Adrenal gland (tissue), 5 donors: ENCODE measurements around the gene ADAM30.

ENCODE experiments used
- POLR2A ChIP-seq, 2 donors: fragments of 450-650 bp; IDR thresholded peaks; one replicate each; pipeline ENCODE4 v1.6.1; 2017; ENCODE audit warnings: antibody characterized with exemption in 2 of 2, mild to moderate bottlenecking in 2 of 2, moderate library complexity in 1 of 2
- TF ChIP-seq, protein P1 (sequence below), 6 experiments: fragments of 450-650 bp in 4 of 6; fragments of 200-600 bp in 2 of 6; sonication (generic) in 1 of 6; IDR thresholded peaks; 1 replicate in 5 of 6; 2 replicates in 1 of 6; pipeline versions ENCODE4 v1.5.1 to v1.8.0; 2016 to 2021; ENCODE audit warnings: antibody characterized with exemption in 6 of 6, mild to moderate bottlenecking in 2 of 6, moderate library complexity in 1 of 6
- donor health status: DM: no; HTN: no; CAD: no.

DNA sequence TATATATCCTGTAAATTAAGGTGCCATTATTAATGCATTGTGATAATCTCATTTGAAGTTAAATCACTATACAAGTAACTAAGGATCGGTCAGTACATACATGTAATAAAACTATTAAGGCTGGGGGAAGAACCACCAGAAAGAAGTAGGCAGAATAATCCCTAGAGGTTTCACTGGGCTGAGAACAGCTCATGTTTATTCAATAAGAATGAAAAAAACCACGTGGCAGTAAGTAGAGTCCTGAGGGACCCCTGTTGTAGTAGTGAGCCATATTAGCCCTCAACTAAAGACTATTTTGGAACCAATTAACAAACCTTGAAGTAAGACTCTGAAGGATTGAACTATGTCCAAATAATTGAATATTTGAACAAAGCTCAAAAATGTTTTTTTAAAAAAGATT, 46.9 kb upstream of the ADAM30 start:
- TF ChIP-seq, protein P1, sequence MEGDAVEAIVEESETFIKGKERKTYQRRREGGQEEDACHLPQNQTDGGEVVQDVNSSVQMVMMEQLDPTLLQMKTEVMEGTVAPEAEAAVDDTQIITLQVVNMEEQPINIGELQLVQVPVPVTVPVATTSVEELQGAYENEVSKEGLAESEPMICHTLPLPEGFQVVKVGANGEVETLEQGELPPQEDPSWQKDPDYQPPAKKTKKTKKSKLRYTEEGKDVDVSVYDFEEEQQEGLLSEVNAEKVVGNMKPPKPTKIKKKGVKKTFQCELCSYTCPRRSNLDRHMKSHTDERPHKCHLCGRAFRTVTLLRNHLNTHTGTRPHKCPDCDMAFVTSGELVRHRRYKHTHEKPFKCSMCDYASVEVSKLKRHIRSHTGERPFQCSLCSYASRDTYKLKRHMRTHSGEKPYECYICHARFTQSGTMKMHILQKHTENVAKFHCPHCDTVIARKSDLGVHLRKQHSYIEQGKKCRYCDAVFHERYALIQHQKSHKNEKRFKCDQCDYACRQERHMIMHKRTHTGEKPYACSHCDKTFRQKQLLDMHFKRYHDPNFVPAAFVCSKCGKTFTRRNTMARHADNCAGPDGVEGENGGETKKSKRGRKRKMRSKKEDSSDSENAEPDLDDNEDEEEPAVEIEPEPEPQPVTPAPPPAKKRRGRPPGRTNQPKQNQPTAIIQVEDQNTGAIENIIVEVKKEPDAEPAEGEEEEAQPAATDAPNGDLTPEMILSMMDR (IDR thresholded peaks at IDR 0.05): no peak
- no peak for TF ChIP-seq POLR2A (IDR thresholded peaks at IDR 0.05)
